ENCODE results near the gene SPATC1L.

SPATC1L gene

GRCh38 chr21:46183910-46184624, at the start of gene SPATC1L:
SPATC1L (minus strand) TSS chr21:46184459; CDS start chr21:46182816, 1,643 bp downstream.
- ChIA-PET CTCF (no interaction called here), POLR2A (no interaction called here)
- DNase-seq (ENCODE audit: low read depth, low spot score): no peak
- no peak for TF ChIP-seq CTCF (IDR thresholded peaks at IDR 0.05; ENCODE audit: insufficient read depth, low read length, missing control alignments)
- peak within 1 kb of the TSS; percentile 53 for H3K4me3 ChIP-seq (ENCODE audit: low read depth, low read length)

- H3K4me3 ChIP-seq (ENCODE audit: low read depth, low read length): peak overlapping the region; percentile 73
- no peak for TF ChIP-seq CTCF (IDR thresholded peaks at IDR 0.05; ENCODE audit: insufficient read depth, low read length, missing control alignments)
- POLR2A ChIA-PET: no interaction called here
- CTCF ChIA-PET: interaction anchor here (0.6 to 4.4 kb wide), 15 partner anchors 9 to 263 kb away, joined by 3 to 28 read pairs (median 4); partner anchors contain the start of gene C21orf58
- no peak for DNase-seq (ENCODE audit: low read depth, low spot score)
These were observed 45.6 kb upstream of the SPATC1L start for GRCh38 chr21:46229923-46230260.

GRCh38 chr21:46229133-46229922, 45.1 kb upstream of the SPATC1L start:
- H3K4me3 ChIP-seq (ENCODE audit: low read depth, low read length): peak overlapping the region; percentile 73
- POLR2A ChIA-PET: no interaction called here
- TF ChIP-seq CTCF (IDR thresholded peaks at IDR 0.05; ENCODE audit: insufficient read depth, low read length, missing control alignments): peak; percentile 72
- no peak for DNase-seq (ENCODE audit: low read depth, low spot score)
- CTCF ChIA-PET: interaction anchor here (0.6 to 4.4 kb wide), 13 partner anchors 8 to 263 kb away, joined by 3 to 28 read pairs (median 4); partner anchors contain the start of gene C21orf58

- POLR2A ChIA-PET: no interaction called here
These were observed 44.2 kb upstream of the SPATC1L start, which contains the start of gene LSS for GRCh38 chr21:46228345-46229051. LSS (minus strand) TSS chr21:46228774; CDS start chr21:46228745, 29 bp downstream.

GRCh38 chr21:46227811-46228344, 43.6 kb upstream of the SPATC1L start:
- ChIA-PET CTCF (interaction anchor here (0.8 to 4.4 kb wide), 5 partner anchors 12 to 256 kb away, joined by 3 to 28 read pairs (median 3); no protein-coding TSS in a partner anchor), POLR2A (no interaction called here)
- no peak for DNase-seq (ENCODE audit: low read depth, low spot score)
- no peak for TF ChIP-seq CTCF (IDR thresholded peaks at IDR 0.05; ENCODE audit: insufficient read depth, low read length, missing control alignments)
- H3K4me3 ChIP-seq (ENCODE audit: low read depth, low read length): peak overlapping the region; percentile 89

More at GRCh38 chr21:46228345-46229051, 44.2 kb upstream of the SPATC1L start, which contains the start of gene LSS:
- CTCF ChIA-PET: interaction anchor here (0.8 to 4.4 kb wide), 5 partner anchors 13 to 257 kb away, joined by 3 to 28 read pairs (median 3); no protein-coding TSS in a partner anchor
- no peak for TF ChIP-seq CTCF (IDR thresholded peaks at IDR 0.05; ENCODE audit: insufficient read depth, low read length, missing control alignments)
- H3K4me3 ChIP-seq (ENCODE audit: low read depth, low read length): peak within 1 kb of the TSS; percentile 89
- DNase-seq (ENCODE audit: low read depth, low spot score): peak; percentile 69
